Mucosa of descending colon (tissue), 3 donors: ENCODE data around the gene DOK5. TPM values are rescaled to one million over a fixed set of nuclear protein-coding genes. Genes with fewer than 3 reads are reported as not detected.

Experiments
- ATAC-seq: fragments of 200-7000 bp; cut with Tn5 transposase; one replicate; pipeline ENCODE4 v1.9.1; 2020; ENCODE audit warnings: mild to moderate bottlenecking, moderate library complexity
- DNase-seq, 3 donors: peaks; one replicate each; pipeline ENCODE4 v3.0.0-alpha.2; 2020
- H3K36me3 ChIP-seq: fragments of 200-600 bp; one replicate; pipeline ENCODE4 v1.8.0; 2021; ENCODE audit warnings: low read depth, mild to moderate bottlenecking
- H3K4me1 ChIP-seq: fragments of 200-600 bp; one replicate; pipeline ENCODE4 v1.8.0; 2021; ENCODE audit warnings: low read depth, mild to moderate bottlenecking
- H3K4me3 ChIP-seq: fragments of 200-600 bp; one replicate; pipeline ENCODE4 v1.8.0; 2021; ENCODE audit warnings: mild to moderate bottlenecking
- H3K9me3 ChIP-seq: fragments of 200-600 bp; one replicate; pipeline ENCODE4 v1.8.0; 2021; ENCODE audit warnings: mild to moderate bottlenecking
- intact Hi-C, 2 donors: fragments of 100-400 bp; cut with DNase I in 1 of 2; cut with micrococcal nuclease in 1 of 2; formaldehyde crosslinking; loops; one replicate each; pipeline versions ENCODE4 v1.11.0 to v1.11.1; 2022; cut with DNase I, micrococcal nuclease
- total RNA-seq, 3 donors: library from RNA; stranded (reverse); fragmentation: NEBNext Ultra II Directional in 2 of 3; extraction: Animal tissue kit (Norgen Biotek cat#: 25700) in 2 of 3; gene quantifications; one replicate each; pipeline versions ENCODE4 v1.2.1 to v1.2.4, GENCODE V29; 2021 to 2023
- TF ChIP-seq, protein P1 (sequence below): fragments of 200-600 bp; IDR thresholded peaks from one replicate; pipeline ENCODE4 v1.8.0; 2022; ENCODE audit warnings: antibody characterized with exemption, mild to moderate bottlenecking
- donor health status: DM: no; HTN: no; CAD: no; lungs with moderate emphysema.
- donor health status: DM: no; HTN: no; CAD: no.
- donor health status: DM: no; HTN: yes; CAD: no.

DOK5 gene
- total RNA-seq, 3 donors from 2014 or later = 0.29 to 2.3 (median 0.67) TPM

- no peak for ATAC-seq
- Histone ChIP-seq H3K4me1 (no peaks in the 10 kb centered on the region), H3K36me3 (no peaks in the 10 kb centered on the region), H3K9me3 (no peaks in the 10 kb centered on the region), H3K4me3 (no peak overlapping the region)
- no peak for DNase-seq
- intact Hi-C loops = no loop called here
- TF ChIP-seq, protein P1, sequence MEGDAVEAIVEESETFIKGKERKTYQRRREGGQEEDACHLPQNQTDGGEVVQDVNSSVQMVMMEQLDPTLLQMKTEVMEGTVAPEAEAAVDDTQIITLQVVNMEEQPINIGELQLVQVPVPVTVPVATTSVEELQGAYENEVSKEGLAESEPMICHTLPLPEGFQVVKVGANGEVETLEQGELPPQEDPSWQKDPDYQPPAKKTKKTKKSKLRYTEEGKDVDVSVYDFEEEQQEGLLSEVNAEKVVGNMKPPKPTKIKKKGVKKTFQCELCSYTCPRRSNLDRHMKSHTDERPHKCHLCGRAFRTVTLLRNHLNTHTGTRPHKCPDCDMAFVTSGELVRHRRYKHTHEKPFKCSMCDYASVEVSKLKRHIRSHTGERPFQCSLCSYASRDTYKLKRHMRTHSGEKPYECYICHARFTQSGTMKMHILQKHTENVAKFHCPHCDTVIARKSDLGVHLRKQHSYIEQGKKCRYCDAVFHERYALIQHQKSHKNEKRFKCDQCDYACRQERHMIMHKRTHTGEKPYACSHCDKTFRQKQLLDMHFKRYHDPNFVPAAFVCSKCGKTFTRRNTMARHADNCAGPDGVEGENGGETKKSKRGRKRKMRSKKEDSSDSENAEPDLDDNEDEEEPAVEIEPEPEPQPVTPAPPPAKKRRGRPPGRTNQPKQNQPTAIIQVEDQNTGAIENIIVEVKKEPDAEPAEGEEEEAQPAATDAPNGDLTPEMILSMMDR = no peak
These were observed 11.4 kb upstream of the DOK5 start for GRCh38 chr20:54464003-54464402.

- intact Hi-C loops = no loop called here
- no peaks in the 10 kb centered on the region for H3K9me3 ChIP-seq
- no peak for ATAC-seq
- no peaks in the 10 kb centered on the region for H3K4me1 ChIP-seq
- no peak for DNase-seq
- TF ChIP-seq, protein P1 = no peak
- H3K36me3 ChIP-seq = no peaks in the 10 kb centered on the region
- H3K4me3 ChIP-seq = no peak overlapping the region
These were observed 9.3 kb upstream of the DOK5 start for GRCh38 chr20:54466127-54466526.

DNA sequence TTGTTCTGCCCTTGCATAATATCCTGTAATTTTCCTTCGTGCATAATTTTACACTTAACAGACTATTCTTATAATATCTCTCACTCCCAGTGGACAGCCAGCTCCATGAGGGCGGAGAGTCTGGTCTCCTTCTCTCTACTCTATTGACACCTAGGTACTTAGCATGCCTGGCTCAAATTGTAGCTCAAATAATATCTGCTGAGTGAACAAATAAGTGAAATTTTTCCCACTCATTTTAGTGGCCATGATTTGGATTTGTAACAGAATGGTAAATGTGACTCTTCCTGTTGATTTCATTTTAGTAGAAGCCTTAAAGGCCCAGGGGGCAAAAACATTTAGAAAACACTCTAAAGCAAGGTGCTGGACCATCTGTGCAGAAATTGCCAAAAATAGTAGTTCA, 7.8 kb upstream of the DOK5 start:
- no peak for ATAC-seq
- no peaks in the 10 kb centered on the region for H3K9me3 ChIP-seq
- TF ChIP-seq, protein P1 = no peak
- no peaks in the 10 kb centered on the region for H3K4me1 ChIP-seq
- H3K36me3 ChIP-seq = no peaks in the 10 kb centered on the region
- intact Hi-C loops = no loop called here
- H3K4me3 ChIP-seq = no peak overlapping the region
- no peak for DNase-seq

DNA sequence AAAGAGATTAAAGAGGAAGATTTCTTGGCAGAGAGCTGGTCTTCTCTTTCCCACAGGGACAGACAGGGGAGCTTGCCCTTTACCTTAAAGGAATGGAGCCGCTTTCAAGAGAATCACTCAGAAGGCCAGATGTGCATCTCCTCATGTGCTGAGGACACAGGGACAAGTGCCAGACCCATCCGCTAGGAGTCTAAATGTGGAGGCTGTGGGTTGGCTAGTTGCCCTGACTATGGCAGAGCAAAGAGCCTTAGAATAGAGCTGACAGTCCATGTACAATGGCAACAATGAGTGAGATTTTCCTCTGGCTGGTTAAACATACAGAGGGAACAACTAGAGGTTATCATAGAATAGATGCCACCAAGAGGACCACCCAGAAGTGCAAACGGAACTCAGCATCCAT, 7.3 kb upstream of the DOK5 start:
- ATAC-seq (no peak), DNase-seq (no peak)
- intact Hi-C loops = no loop called here
- TF ChIP-seq, protein P1 = no peak
- Histone ChIP-seq H3K36me3 (no peaks in the 10 kb centered on the region), H3K4me3 (no peak overlapping the region), H3K4me1 (no peaks in the 10 kb centered on the region), H3K9me3 (no peaks in the 10 kb centered on the region)

- intact Hi-C loops = no loop called here
These were observed 6.1 kb upstream of the DOK5 start for GRCh38 chr20:54469293-54469692.

More at GRCh38 chr20:54469293-54469692, 6.1 kb upstream of the DOK5 start:
- ATAC-seq (no peak), DNase-seq (no peak)
- H3K4me3 ChIP-seq = no peak overlapping the region
- no peaks in the 10 kb centered on the region for H3K36me3 ChIP-seq
- no peaks in the 10 kb centered on the region for H3K4me1 ChIP-seq
- H3K9me3 ChIP-seq = no peaks in the 10 kb centered on the region
- TF ChIP-seq, protein P1 = no peak
